ENCODE results near the gene UGT1A6.

GRCh38 chr2:233799087-233799665, 106.5 kb downstream of the UGT1A6 start:
- TF ChIP-seq CTCF (IDR thresholded peaks at IDR 0.05; ENCODE audit: insufficient read depth, low read length) (no peak), REST (IDR thresholded peaks at IDR 0.05; ENCODE audit: insufficient replicate concordance, low read depth) (no peak)
